ENCODE results near the gene HECA. TPM values are rescaled to one million over a fixed set of nuclear protein-coding genes. Genes with fewer than 3 reads are reported as not detected.

The HECA gene
- polyA plus RNA-seq, 2 of the 4 experiments (the other 2 are of a cell fraction), result 1.3 to 2.2 TPM

DNA sequence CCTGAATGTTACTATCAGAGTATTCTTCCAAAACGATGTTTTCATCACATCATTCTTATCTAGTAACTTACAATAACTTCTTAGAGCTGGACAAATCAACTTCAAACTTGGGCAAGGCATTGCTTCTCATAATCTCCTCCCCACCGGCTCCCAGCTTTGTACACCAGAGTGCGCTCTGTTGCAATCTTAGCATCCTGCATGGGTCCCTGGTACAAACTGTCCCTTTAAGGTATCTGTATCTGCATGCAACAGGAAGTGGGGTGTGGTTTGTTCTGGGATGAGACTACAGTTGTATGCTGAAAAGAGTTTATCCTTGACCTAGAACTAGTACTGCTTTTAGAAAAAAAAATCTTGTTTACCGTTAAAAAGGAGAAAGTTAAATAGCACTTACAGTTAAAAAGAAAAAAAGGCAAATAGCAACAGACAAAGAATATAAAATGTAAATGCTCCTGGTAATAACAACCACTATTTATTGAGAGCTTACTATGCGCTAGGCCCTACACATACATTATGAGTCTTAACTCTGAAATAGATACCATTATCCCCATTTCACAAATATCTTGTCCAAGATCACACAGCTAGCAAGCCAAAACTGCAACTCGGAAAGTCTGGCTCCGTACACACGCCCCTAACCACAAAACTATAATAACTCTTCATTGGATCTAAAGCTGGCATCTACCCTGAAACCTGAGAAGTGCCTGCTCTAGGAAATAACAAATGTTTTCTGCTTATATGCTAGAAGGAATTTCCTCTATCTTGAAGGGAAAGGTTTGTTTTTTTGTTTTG is 9.8 kb upstream of the HECA start:
- whole genome bisulfite sequencing (ENCODE audit: missing lambda C conversion rate), result 53% methylated on average over 8 of the region's 8 CpGs
- FAIRE-seq, result no peak
- CTCF ChIA-PET, result interaction anchor here (0.9 kb wide), 1 partner anchor 239 kb away, joined by 3 read pairs; no protein-coding TSS in a partner anchor

GRCh38 chr6:139126255-139126654 is 8.6 kb upstream of the HECA start:
- Histone ChIP-seq H3K27ac (no peak overlapping the region), H3K4me1 (no peaks in the 10 kb centered on the region), H3K4me2 (no peak overlapping the region), H3K9me3 (no peaks in the 10 kb centered on the region), H3K4me3 (no peak overlapping the region)
- DNase-seq (ENCODE audit: low read depth in 1 of 2, low spot score in 1 of 2) (no peak), ATAC-seq (no peak), FAIRE-seq (no peak)
- ChIA-PET POLR2A (no interaction called here), CTCF (interaction anchor here (0.5 kb wide), 1 partner anchor 52 kb away, joined by 3 read pairs; no protein-coding TSS in a partner anchor)
- WGBS (ENCODE audit: missing lambda C conversion rate), result 56% methylated on average over 3 of the region's 3 CpGs
- TF ChIP-seq BHLHE40 (IDR thresholded peaks at IDR 0.05; ENCODE audit: low read depth, low read length), result no peak
- no peak for TF ChIP-seq MYC (IDR thresholded peaks at IDR 0.05; ENCODE audit: borderline replicate concordance, low read length)
- no peak for TF ChIP-seq CHD2 (IDR thresholded peaks at IDR 0.05; ENCODE audit: low read length, partially characterized antibody)
- TF ChIP-seq MAFK (IDR thresholded peaks at IDR 0.05; ENCODE audit: partially characterized antibody), result no peak
- TF ChIP-seq ATOH8 (CRISPR knock-in tag; IDR thresholded peaks at IDR 0.05; ENCODE audit: low read depth), result no peak
- no peak for TF ChIP-seq NPAS2 (CRISPR knock-in tag; IDR thresholded peaks at IDR 0.05; ENCODE audit: borderline replicate concordance)
- TF ChIP-seq, protein P1, sequence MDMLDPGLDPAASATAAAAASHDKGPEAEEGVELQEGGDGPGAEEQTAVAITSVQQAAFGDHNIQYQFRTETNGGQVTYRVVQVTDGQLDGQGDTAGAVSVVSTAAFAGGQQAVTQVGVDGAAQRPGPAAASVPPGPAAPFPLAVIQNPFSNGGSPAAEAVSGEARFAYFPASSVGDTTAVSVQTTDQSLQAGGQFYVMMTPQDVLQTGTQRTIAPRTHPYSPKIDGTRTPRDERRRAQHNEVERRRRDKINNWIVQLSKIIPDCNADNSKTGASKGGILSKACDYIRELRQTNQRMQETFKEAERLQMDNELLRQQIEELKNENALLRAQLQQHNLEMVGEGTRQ (IDR thresholded peaks at IDR 0.05), result no peak
- TF ChIP-seq MAZ (IDR thresholded peaks at IDR 0.05; ENCODE audit: borderline replicate concordance, low read depth, low read length), result no peak
- no peak for TF ChIP-seq CBX8 (IDR thresholded peaks at IDR 0.05)
- TF ChIP-seq GATA3 (IDR thresholded peaks at IDR 0.05; ENCODE audit: borderline replicate concordance), result no peak
- no peak for TF ChIP-seq RAD21 (conservative IDR thresholded peaks at IDR 0.05 in 1 of 2, IDR thresholded peaks at IDR 0.05 in 1 of 2)
- TF ChIP-seq RCOR1 (IDR thresholded peaks at IDR 0.05; ENCODE audit: low read depth, low read length), result no peak
- no peak for TF ChIP-seq FOSL2 (IDR thresholded peaks at IDR 0.05)
- TF ChIP-seq FOSL2 (CRISPR knock-in tag; IDR thresholded peaks at IDR 0.05), result no peak
- no peak for TF ChIP-seq CBX2 (IDR thresholded peaks at IDR 0.05; ENCODE audit: borderline replicate concordance, low read depth)

More for the DNA sequence above, 9.8 kb upstream of the HECA start:
- H3K4me3 ChIP-seq, result no peak overlapping the region
- H3K4me2 ChIP-seq, result no peak overlapping the region
- no peak overlapping the region for H3K27ac ChIP-seq
- H3K4me1 ChIP-seq, result no peaks in the 10 kb centered on the region
- H3K9me3 ChIP-seq, result no peaks in the 10 kb centered on the region
- TF ChIP-seq RAD21 (conservative IDR thresholded peaks at IDR 0.05 in 1 of 2, IDR thresholded peaks at IDR 0.05 in 1 of 2), result peak in 1 of 2 experiments; percentile 39; a peak in 2 of 5 replicates
- TF ChIP-seq HEYL (CRISPR knock-in tag; IDR thresholded peaks at IDR 0.05), result no peak
- POLR2A ChIA-PET, result no interaction called here
- peak; percentile 68 to 88; a peak in 5 of 6 replicates for ATAC-seq
- DNase-seq (ENCODE audit: low read depth in 1 of 2, low spot score in 1 of 2), result peak; percentile 9 to 53

GRCh38 chr6:139126931-139127330 is 7.9 kb upstream of the HECA start:
- no peak overlapping the region for H3K4me3 ChIP-seq
- POLR2A ChIA-PET, result no interaction called here
- H3K4me2 ChIP-seq, result no peak overlapping the region
- ATAC-seq (no peak), DNase-seq (ENCODE audit: low read depth in 1 of 2, low spot score in 1 of 2) (no peak), FAIRE-seq (no peak)
- no peak overlapping the region for H3K27ac ChIP-seq
- CTCF ChIA-PET, result no interaction called here
- no peaks in the 10 kb centered on the region for H3K4me1 ChIP-seq
- TF ChIP-seq, protein P2, sequence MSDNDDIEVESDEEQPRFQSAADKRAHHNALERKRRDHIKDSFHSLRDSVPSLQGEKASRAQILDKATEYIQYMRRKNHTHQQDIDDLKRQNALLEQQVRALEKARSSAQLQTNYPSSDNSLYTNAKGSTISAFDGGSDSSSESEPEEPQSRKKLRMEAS (IDR thresholded peaks at IDR 0.05), result no peak
- TF ChIP-seq EP300 (IDR thresholded peaks at IDR 0.05) (no peak), RFX5 (IDR thresholded peaks at IDR 0.05) (no peak), CBX2 (IDR thresholded peaks at IDR 0.05; ENCODE audit: borderline replicate concordance, low read depth) (no peak)
- WGBS (ENCODE audit: missing lambda C conversion rate), result 50% methylated on average over 4 of the region's 4 CpGs
- no peaks in the 10 kb centered on the region for H3K9me3 ChIP-seq

Data from A549 (cell line).